Measurements from ENCODE around the gene ABHD16B.

DNA sequence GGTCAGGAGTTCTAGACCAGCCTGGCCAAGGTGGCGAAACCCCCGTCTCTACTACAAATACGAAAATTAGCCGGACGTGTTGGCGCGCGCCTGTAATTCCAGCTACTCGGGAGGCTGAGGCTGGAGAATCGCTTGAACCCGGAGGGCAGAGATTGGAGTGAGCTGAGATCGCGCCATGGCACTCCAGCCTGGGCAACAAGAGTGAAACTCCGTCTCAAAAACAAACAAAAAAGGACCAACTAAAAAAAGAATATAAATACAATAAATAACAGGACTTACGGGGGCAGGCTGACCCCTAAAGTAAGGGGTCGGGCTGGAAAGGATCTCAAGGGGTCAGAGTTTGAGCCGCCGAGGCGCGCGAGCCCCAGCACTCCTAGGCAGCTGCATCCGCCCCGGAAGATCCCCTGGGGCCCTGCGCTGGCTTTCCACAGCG is 3.3 kb downstream of the ABHD16B start:
- TF ChIP-seq POLR2A (IDR thresholded peaks at IDR 0.05; ENCODE audit: low read length) (no peak), GATA1 (IDR thresholded peaks at IDR 0.05; ENCODE audit: low read depth, low read length) (no peak)
